Middle frontal gyrus (tissue), 1 donor: ENCODE measurements around the gene PBLD.
"Not testable (repeated sequence)": the region's sequence is repeated elsewhere in the genome, so short reads cannot be mapped to it uniquely, and the experiment has no call there.

Experiments used
- DNase-seq: peaks from one replicate; pipeline ENCODE4 v3.0.0-alpha.2; 2015; ENCODE audit warnings: low spot score; ENCODE audit errors: extremely low spot score

Gene PBLD

GRCh38 chr10:68284062-68285001 lies 48.4 kb downstream of the PBLD start:
- DNase-seq: no peak

DNA sequence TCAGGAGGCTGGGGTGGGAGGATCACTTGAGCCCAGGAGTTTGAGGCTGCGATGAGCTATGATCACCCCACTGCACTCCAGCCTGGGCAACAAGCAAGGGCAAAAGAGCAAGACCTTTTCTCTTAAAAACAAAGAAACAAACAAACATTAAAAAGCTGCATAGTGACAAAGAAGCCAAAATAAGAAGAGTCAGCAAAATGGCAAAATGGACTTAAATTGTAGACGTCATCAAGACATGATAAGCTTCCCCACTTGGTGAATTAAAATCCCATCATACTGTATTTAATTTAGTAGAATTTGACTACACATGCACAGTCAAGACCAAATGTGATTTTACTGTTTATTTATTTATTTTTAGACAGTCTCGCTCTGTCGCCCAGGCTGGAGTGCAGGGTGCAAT lies 52.0 kb downstream of the PBLD start:
- no peak for DNase-seq

GRCh38 chr10:68278906-68279753 lies 53.6 kb downstream of the PBLD start:
- DNase-seq: not testable (repeated sequence)

DNA sequence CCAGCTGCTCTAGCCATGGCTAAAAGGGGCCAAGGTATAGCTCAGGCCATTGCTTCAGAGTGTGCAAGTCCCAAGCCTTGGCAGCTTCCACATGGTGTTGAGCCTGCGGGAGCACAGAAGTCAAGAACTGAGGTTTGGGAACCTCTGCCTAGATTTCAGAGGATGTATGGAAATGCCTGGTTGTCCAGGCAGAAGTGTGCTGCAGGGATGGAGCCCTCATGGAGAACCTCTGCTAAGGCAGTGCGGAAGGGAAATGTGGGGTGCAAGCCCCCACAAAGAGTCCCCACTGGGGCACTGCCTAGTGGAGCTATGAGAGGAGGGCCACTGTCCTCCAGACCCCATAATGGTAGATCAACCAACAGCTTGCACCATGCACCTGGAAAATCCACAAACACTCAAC lies 54.9 kb downstream of the PBLD start:
- DNase-seq: not testable (repeated sequence)

- DNase-seq: no peak
Measured at GRCh38 chr10:68276224-68276623, 56.5 kb downstream of the PBLD start.

DNA sequence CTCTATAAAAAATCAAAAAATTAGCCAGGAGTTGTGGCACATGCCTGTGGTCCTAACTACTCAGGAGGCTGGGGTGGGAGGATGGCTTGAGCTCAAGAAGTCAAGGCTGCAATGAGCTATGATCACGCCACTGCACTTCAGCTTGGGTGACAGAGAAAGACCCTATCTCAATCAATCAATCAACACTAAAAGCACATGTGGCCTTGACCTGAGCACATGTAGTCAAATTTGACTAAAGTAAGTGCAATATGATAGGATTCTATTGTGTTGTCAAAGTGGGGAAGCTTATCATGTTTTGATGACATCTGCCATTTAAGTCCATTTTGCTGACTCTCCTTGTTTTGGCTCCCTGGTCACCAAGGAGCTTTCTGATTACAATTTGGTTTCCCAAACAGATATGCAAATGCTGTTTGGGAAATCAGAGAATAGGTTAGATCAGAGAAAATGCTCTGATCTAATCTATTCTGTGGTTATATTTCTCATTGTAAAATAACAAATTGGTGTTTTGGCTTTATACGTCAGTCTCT lies 57.1 kb downstream of the PBLD start:
- no peak for DNase-seq

- DNase-seq: no peak
Measured at GRCh38 chr10:68272833-68273232, 59.9 kb downstream of the PBLD start.

DNA sequence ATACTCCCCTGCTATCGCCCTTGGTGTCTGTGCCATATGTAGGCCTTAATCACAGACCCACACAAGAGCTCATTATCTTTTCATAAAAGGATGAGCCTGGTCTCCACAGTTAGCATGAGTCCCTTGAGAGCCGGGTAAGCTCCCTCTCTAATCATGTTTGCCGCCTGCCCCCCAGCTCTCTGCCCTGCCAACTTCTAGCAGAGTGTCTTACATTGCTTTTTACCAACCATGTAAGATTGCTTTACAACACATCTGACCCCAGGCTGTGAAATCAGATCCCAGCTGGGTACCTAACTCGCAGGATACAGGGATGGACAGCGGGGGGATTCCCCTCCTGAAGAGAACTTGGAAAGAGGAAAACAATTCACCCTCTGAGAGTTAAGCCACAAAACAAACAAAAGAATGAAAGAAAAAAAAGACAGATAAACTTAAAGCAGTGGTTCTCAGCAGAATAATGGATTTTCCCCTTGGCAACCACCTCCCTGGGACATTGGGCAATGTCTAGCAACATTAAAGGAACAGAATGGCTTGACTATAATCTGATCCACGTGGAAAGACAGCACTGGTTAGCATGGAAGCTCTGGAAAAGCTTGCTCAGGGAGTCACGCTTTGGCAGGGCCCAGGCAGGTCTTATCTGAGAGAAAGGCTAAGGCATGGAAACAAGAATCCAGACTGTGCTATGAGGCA lies 61.4 kb downstream of the PBLD start:
- no peak for DNase-seq

GRCh38 chr10:68269562-68270290 lies 63.0 kb downstream of the PBLD start:
- DNase-seq: no peak

DNA sequence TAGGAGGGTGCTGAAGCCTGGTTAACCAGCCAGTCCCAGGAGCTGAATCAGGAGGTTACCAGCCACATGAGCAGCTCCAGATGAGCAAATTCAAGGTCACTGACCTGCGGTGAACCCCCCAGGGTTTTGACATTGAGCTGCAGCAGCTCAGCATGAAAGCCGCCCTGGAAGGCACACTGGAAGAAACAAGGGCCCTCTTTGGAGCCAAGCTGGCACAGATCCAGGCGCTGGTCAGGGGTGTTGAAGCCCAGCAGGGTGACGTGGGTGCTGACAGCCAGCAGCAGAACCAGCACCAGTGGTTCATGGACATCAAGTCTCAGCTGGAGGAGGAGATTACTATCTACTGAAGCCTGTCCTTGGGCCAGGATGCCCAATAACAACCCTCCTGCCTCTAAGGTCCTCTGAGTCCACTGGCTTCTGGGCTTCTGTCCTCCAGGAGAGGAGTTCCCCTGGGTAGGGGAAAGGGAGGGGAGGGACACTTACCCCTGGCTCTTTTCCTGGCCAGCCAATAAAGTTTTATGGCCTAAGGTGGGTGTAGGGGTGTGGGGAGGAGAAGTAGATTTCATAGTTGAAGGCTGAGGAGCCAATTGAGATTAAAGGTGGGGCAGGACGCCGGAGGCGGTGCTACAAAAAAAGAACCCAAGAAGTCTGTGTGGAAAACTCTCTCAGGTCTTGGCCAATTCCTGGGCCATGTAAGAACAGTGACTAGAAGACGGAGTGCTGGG lies 71.4 kb downstream of the PBLD start:
- no peak for DNase-seq

GRCh38 chr10:68253346-68253745 lies 79.4 kb downstream of the PBLD start:
- no peak for DNase-seq

DNA sequence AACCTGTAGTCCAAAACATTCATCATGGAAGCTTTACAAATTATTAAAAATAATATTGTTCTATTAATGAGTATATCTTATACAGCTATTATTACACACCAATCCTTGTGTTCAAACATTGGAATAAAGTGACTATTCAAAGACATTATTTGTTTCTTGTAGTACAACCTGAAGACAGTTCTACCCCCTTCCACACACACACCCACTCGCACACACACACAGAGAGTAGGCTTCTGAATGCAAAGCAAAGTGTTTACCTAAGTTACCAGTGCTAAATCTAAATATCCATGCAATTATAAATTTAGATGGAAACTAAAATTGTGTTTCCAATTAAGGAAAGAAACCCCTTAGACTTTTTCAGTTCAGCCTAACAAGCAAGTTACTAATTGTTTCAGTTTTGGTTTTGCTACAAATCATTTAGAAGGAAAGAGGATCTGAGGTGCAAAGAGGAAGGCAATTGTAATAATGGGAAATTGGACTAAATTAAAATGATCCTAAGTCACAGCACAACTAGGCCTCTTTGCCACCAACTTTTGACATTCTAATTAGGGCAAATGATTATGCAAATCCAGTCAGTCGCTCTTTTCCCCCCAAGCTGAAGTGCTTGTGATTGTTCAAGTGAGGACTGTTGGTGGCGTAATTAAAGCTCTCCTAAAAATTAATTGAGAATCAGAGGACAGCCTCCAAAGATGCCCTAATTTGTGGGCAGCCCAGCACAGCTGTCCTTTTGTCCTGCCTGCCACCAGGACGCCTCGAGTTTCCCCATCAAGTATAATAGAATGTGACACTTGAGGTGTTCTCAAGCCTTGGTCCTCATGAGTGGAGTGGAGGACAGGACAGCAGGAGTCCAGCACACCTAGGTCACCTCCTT lies 80.9 kb downstream of the PBLD start:
- DNase-seq: no peak

DNA sequence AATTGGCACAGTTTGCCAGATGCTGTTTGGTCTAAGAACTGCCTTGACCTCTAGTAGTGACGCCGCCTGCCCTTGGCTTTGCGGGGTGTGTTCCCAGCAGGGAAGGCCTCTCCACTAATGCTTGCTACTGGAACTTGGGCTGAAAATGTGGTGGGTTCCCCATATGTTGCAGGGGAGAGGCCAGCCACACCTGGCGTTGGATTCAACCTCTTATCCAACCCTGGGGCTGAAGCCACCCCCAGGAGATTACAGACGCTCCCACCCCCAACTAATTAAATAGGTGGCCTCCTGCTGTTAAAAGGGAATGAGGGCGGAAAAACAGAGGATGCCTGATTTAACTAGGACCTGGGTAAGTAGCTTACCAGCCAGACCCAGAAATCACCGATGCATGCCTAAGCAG lies 81.6 kb downstream of the PBLD start:
- no peak for DNase-seq

GRCh38 chr10:68249297-68249696 lies 83.4 kb downstream of the PBLD start:
- DNase-seq: no peak

DNA sequence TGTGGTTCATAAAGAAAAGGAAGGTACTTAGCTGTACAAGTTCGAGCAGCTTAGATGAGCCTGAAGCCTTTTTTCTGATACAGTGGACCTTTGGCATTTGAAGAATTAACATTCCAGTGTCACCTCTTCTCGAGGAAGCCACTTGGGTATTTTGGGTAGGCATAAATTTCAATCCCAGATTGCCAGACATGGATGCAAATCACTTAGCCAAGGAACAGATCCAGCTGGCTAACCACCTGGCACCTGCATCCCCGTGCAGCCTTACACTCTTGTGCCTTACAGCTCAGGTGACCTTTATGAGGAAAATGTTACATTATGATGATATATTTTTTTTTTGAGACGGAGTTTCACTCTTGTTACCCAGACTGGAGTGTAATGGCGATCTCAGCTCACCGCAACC lies 84.8 kb downstream of the PBLD start:
- DNase-seq: no peak

GRCh38 chr10:68246397-68246796 lies 86.3 kb downstream of the PBLD start:
- DNase-seq: not testable (repeated sequence)

DNA sequence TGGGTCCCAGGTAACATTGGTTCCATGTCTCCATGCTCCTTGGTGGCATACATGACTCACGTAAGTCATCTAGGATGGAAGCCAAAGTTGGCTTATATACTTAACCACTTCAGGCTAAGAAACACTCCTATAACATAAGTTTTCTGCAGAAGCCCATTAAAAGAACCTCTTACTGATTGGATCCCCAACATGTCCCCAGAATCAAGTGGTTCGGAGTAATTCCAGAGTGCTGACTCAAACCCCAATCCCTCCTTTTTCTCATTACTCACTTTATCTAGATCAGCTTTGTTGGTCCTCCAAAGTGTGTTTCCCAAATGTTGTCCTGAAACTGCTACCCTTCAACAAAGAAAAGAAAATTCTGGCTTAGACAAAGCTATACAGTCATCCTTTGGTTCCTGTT lies 90.7 kb downstream of the PBLD start:
- DNase-seq: no peak

GRCh38 chr10:68239596-68240150 lies 93.1 kb downstream of the PBLD start:
- no peak for DNase-seq

DNA sequence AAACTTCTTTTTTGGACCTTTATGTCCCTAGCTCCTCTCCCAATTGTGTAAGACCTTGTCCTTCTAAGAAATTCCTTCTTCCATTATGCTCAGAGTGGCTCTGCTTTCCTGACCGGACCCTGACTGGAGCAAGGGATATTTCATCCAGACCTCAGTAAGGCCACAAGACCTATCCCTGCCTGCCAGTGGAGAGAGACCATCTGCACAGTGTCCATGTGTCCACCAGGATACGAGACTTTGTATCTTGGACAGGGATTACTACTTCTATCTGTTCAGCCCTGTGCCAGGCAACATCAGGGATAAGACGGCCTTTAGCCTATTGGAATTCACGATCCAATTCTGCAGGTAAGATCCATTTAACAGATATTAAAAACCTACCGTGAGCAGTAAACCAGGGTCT lies 93.7 kb downstream of the PBLD start:
- no peak for DNase-seq
